Esophagus muscularis mucosa (tissue), 4 donors: ENCODE results near the gene TUBD1. TPM values are rescaled to one million over a fixed set of nuclear protein-coding genes. Genes with fewer than 3 reads are reported as not detected.

ENCODE experiments used
- DNase-seq: peaks from one replicate; pipeline ENCODE4 v3.0.0-alpha.2; 2017; ENCODE audit errors: extremely low spot score
- H3K27ac ChIP-seq, 4 donors: fragments of 200-600 bp; sonication (generic); replicated peaks in 1 of 4; 1 replicate in 3 of 4; 2 replicates in 1 of 4; pipeline ENCODE4 v1.5.1; 2016 to 2019; ENCODE audit warnings: mild to moderate bottlenecking in 1 of 4
- H3K27me3 ChIP-seq, 4 donors: fragments of 200-600 bp; sonication (generic); one replicate each; pipeline versions ENCODE4 v1.5.1 to v1.6.0; 2016 to 2019
- H3K36me3 ChIP-seq, 4 donors: fragments of 200-600 bp; sonication (generic); one replicate each; pipeline ENCODE4 v1.5.1; 2016 to 2019
- H3K4me1 ChIP-seq, 4 donors: fragments of 200-600 bp; sonication (generic); one replicate each; pipeline ENCODE4 v1.5.1; 2016 to 2019
- H3K4me3 ChIP-seq, 4 donors: fragments of 200-600 bp; sonication (generic); 1 replicate in 2 of 4; 2 replicates in 2 of 4; pipeline ENCODE4 v1.5.1; 2016 to 2019; ENCODE audit warnings: mild to moderate bottlenecking in 4 of 4, moderate library complexity in 1 of 4
- H3K9me3 ChIP-seq, 4 donors: fragments of 200-600 bp; sonication (generic); 1 replicate in 3 of 4; 2 replicates in 1 of 4; pipeline ENCODE4 v1.5.1; 2016 to 2019
- CTCF ChIP-seq, 3 experiments: fragments of 200-600 bp in 2 of 3; fragments of 450-650 bp in 1 of 3; sonication (generic) in 2 of 3; IDR thresholded peaks; one replicate each; pipeline ENCODE4 v1.5.1; 2017 to 2019; ENCODE audit warnings: antibody characterized with exemption in 3 of 3, mild to moderate bottlenecking in 2 of 3, moderate library complexity in 1 of 3
- EP300 ChIP-seq: sonication (generic); formaldehyde crosslinking; IDR thresholded peaks from one replicate; pipeline ENCODE4 v1.6.1; 2017; ENCODE audit warnings: antibody characterized with exemption
- POLR2A ChIP-seq: fragments of 450-650 bp; IDR thresholded peaks from one replicate; pipeline ENCODE4 v1.6.1; 2017; ENCODE audit warnings: antibody characterized with exemption, moderate library complexity, mild to moderate bottlenecking, low read depth
- POLR2AphosphoS5 ChIP-seq, 2 donors: sonication (generic); formaldehyde crosslinking; IDR thresholded peaks; one replicate each; pipeline ENCODE4 v1.6.1; 2017; ENCODE audit warnings: antibody characterized with exemption in 2 of 2
- WGBS: methylation state at CpG from one replicate; pipeline ENCODE4 v1.1.5; 2018; 5-methylcytosine and 5-hydroxymethylcytosine counted together
- intact Hi-C: fragments of 100-400 bp; cut with DNase I; formaldehyde crosslinking; loops from one replicate; pipeline ENCODE4 v1.15.1; 2023
- total RNA-seq, 4 donors: library from RNA; depleted of rRNA; stranded (reverse); fragments of >200 nt; gene quantifications; one replicate each; pipeline versions ENCODE4 v1.1.0 to v1.2.1, GENCODE V29; 2016

Gene TUBD1
- total RNA-seq, 4 donors from 2014 or later, result 5.6 to 10.4 (median 7.0) TPM

- Histone ChIP-seq H3K27ac (no peak overlapping the region), H3K27me3 (no peaks in the 10 kb centered on the region), H3K4me3 (no peak overlapping the region), H3K4me1 (peaks cover 13 to 57% (median 40%) of the 10 kb centered on the region in 4 donors), H3K9me3 (no peaks in the 10 kb centered on the region), H3K36me3 (peaks cover 0 to 8% (median 4%) of the 10 kb centered on the region in 4 donors)
- TF ChIP-seq CTCF (IDR thresholded peaks at IDR 0.05), result peak in 1 of 3 experiments; percentile 27
- no peak for TF ChIP-seq EP300
- DNase-seq, result no peak
- 47% methylated on average over 5 of the region's 5 CpGs for WGBS
- intact Hi-C loops, result no loop called here
These were observed 6.4 kb upstream of the TUBD1 start for GRCh38 chr17:59899099-59899498.

DNA sequence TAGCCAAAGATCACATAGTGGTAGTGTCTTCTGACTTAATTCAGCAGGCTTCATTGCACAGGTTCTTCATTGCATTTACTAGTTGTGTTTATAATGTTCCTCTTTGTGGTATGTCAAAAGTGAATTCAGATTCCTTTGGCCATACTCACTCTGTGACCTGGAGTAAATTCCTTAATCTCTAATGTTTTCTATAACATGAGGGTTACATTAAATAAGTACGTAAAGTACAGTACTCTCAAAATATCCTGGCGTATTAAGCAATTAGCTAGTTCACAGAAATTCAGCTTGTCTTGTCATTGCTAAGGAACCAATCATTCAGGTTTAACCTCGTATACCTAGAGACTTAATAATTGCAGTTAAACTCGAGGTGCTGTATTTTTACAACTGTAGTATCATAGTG, 4.3 kb upstream of the TUBD1 start:
- H3K27ac ChIP-seq, result no peak overlapping the region
- peaks cover 0 to 8% (median 4%) of the 10 kb centered on the region in 4 donors for H3K36me3 ChIP-seq
- intact Hi-C loops, result no loop called here
- TF ChIP-seq POLR2AphosphoS5 (IDR thresholded peaks at IDR 0.05), result no peak
- no peak for TF ChIP-seq CTCF (IDR thresholded peaks at IDR 0.05)
- no peak for TF ChIP-seq POLR2A
- TF ChIP-seq EP300, result no peak
- WGBS, result 82% methylated on average over 4 of the region's 4 CpGs
- no peak for DNase-seq
- no peak overlapping the region for H3K4me3 ChIP-seq
- H3K4me1 ChIP-seq, result peaks cover 19 to 64% (median 46%) of the 10 kb centered on the region in 4 donors
- H3K27me3 ChIP-seq, result no peaks in the 10 kb centered on the region
- H3K9me3 ChIP-seq, result no peaks in the 10 kb centered on the region

- Histone ChIP-seq H3K27ac (peak overlapping the region; percentile 87 to 95 (median 92)), H3K4me3 (peak overlapping the region; percentile 79 to 98 (median 81)), H3K36me3 (peaks cover 0 to 16% (median 8%) of the 10 kb centered on the region in 4 donors), H3K4me1 (peaks cover 31 to 67% (median 56%) of the 10 kb centered on the region in 4 donors), H3K9me3 (no peaks in the 10 kb centered on the region), H3K27me3 (no peaks in the 10 kb centered on the region)
- no peak for DNase-seq
- intact Hi-C loops, result no loop called here
- TF ChIP-seq POLR2AphosphoS5 (IDR thresholded peaks at IDR 0.05) (no peak), CTCF (IDR thresholded peaks at IDR 0.05) (peak in 1 of 3 experiments; percentile 13)
- WGBS, result 1% methylated on average over 11 of the region's 11 CpGs
These were observed 945 bp upstream of the TUBD1 start for GRCh38 chr17:59893676-59894100.

DNA sequence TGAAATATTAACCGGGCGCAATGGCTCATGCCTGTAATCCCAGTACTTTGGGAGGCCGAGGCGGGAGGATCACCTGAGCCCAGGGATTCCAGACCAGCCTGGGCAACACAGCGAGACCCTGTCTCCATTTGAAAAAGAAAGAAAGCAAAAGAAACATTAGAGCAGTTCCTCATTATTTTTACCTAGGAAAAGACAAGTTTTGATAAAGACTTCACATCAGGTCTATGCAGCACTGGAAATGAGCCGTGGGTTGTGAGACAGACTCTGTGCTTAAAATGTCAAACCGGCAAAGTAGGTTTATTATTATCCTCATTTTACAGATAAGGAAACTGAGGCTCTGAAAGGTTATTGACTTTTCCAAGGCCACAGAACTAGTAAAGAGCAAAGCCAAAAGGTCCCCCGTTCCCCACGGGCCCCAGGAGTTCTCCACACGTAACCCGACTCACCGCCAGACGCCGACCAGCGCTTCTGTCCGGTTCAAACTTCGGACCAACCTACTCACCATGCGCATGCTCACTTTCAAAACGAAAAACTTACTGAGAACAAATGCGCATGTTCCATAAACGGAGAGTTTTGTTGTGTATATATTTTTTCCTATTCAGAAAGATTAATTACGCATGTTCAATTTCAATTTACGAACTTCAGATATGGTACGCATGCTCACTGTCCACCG, 356 bp downstream of the TUBD1 start:
- H3K27ac ChIP-seq, result peak overlapping the region; percentile 87 to 95 (median 92)

More for the DNA sequence above, 356 bp downstream of the TUBD1 start:
- H3K4me3 ChIP-seq, result peak overlapping the region; percentile 79 to 98 (median 81)
- peaks cover 31 to 56% (median 47%) of the 10 kb centered on the region in 4 donors for H3K4me1 ChIP-seq
- no peaks in the 10 kb centered on the region for H3K9me3 ChIP-seq
- WGBS, result 8% methylated on average over 25 of the region's 25 CpGs
- intact Hi-C loops, result no loop called here
- H3K36me3 ChIP-seq, result peaks cover 0 to 28% (median 18%) of the 10 kb centered on the region in 4 donors
- TF ChIP-seq CTCF (IDR thresholded peaks at IDR 0.05) (peak in 2 of 3 experiments; percentile 8 to 11), EP300 (no peak)
- H3K27me3 ChIP-seq, result no peaks in the 10 kb centered on the region
- no peak for DNase-seq
